ENCODE results near the gene MRPL49.
A peak's percentile ranks its signal among the peaks of the same experiment; 100 is the strongest.

Gene MRPL49

DNA sequence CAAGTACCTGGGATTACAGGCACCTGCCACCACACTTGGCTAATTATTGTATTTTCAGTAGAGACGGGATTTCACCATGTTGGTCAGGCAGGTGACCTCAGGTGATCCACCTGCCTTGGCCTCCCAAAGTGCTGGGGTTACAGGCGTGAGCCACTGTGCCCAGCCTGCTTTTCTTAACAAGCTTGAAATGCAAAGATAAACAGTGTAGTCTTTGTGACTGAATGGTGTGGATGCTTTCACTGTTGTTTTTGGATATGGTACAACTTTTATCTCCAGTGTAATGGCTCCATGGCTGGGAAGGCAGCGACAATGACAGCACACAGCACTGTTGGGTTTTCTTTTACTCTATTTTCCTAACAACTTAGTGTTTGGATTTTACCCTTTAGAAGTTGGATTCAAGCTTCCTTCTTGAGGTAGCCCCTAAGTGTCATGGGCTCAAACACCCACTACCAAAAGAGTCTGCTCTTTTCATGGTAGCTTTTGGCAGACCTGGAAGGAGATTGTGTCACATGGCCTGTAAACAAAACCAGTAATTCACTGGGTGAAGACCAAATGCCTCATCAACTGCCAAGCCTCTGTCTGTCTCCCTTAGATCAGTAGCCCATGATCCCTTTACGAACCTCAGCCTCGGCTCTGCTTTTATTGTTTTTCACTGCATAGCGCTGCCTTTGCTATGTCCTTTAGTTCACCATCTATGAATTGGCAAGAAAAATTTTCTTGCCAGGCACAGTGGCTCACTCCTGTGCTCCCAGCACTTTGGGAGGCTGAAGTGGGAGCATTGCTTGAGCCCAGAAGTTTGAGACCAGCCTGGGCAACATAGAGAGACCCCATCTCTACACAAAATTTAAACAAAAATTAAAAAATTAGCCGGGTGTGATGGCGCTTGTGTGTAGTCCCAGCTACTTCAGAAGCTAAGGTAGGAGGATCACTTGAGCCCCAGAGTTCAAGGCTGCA lies 19.7 kb upstream of the MRPL49 start:
- no peak for DNase-seq (ENCODE audit: low read depth)

GRCh38 chr11:65103476-65103875 lies 18.6 kb upstream of the MRPL49 start:
- no peak for DNase-seq (ENCODE audit: low read depth)

- DNase-seq (ENCODE audit: low read depth), result no peak
Observed at GRCh38 chr11:65104628-65105027, 17.5 kb upstream of the MRPL49 start.

- DNase-seq (ENCODE audit: low read depth), result no peak
Observed at GRCh38 chr11:65107078-65107477, 15.0 kb upstream of the MRPL49 start.

GRCh38 chr11:65107751-65108468 lies 14.2 kb upstream of the MRPL49 start:
- DNase-seq (ENCODE audit: low read depth), result no peak

DNA sequence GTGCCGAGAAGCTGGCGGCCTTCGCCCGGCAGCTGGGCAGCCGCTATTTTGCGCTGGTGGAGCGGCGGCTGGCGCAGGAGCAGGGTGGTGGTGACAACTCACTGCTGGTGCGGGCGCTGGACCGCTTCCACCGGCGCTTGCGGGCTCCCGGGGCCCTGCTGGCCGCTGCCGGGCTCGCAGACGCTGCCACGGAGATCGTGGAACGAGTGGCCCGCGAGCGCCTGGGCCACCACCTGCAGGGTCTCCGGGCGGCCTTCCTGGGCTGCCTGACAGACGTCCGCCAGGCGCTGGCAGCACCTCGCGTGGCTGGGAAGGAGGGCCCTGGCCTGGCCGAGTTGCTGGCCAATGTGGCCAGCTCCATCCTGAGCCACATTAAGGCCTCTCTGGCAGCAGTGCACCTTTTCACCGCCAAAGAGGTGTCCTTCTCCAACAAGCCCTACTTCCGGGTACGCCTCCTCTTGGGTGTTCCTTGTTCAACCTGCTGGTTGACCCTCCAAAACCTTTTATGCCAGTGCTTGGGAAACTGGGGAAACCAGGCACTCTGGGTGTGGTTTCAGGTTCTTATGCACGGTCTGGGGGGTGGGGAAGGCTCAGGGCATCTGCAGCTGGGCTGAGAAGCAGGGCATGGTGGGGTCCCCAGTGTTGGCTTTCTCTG lies 13.5 kb upstream of the MRPL49 start:
- DNase-seq (ENCODE audit: low read depth), result no peak

- DNase-seq (ENCODE audit: low read depth), result no peak
Observed at GRCh38 chr11:65109231-65110198, 12.6 kb upstream of the MRPL49 start.

DNA sequence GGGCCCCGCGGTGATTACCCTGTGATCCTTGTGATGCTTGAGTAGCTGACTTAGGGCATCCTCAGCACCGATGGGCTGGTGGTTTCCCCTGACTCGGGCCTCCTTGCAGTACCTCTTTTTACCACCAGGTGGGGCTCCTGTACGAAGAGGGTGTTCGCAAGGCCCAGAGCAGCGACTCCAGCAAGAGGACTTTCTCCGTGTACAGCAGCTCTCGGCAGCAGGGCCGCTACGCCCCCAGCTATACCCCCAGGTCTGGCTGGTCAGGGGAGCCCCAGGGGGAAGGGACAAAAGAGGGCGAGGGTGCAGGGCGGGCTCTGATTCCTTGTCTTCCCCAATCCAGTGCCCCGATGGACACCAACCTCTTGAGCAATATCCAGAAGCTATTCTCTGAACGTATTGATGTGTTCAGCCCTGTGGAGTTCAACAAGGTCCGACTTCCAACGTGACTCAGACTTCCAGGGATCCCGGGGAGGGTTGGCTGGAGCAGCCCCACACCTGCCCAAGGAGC lies 11.7 kb upstream of the MRPL49 start:
- peak; percentile 92 for DNase-seq (ENCODE audit: low read depth)

DNA sequence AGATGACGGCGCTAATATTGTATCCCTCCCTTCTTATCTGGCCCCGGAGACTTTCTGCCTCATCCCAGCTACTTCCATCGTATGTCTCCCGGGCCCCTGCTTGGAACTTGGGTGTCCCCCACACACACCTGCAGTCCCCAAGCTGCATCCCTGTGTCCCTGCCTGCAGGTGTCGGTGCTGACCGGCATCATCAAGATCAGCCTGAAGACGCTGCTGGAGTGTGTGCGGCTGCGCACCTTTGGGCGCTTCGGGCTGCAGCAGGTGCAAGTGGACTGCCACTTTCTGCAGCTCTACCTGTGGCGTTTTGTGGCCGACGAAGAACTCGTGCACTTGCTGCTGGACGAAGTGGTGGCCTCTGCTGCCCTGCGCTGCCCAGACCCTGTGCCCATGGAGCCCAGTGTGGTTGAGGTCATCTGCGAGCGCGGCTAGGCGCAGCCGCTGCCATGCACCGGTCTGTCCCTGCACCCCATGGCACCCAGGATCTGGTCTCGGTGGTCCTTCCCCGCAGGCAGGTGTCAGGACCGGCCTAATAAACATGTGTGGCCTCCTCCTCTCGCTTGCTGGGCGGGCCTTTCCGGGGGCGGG lies 10.9 kb upstream of the MRPL49 start:
- no peak for DNase-seq (ENCODE audit: low read depth)

GRCh38 chr11:65111744-65112545 lies 10.2 kb upstream of the MRPL49 start, which contains the start of gene TM7SF2:
TM7SF2 (plus strand) TSS chr11:65111872; CDS start chr11:65112016, 144 bp downstream.
- DNase-seq (ENCODE audit: low read depth), result peak; percentile 92

GRCh38 chr11:65112546-65113360 lies 9.4 kb upstream of the MRPL49 start:
- peak; percentile 74 for DNase-seq (ENCODE audit: low read depth)

GRCh38 chr11:65113361-65113756 lies 8.8 kb upstream of the MRPL49 start:
- DNase-seq (ENCODE audit: low read depth), result no peak

GRCh38 chr11:65113839-65114238 lies 8.3 kb upstream of the MRPL49 start:
- DNase-seq (ENCODE audit: low read depth), result no peak

GRCh38 chr11:65114538-65115171 lies 7.5 kb upstream of the MRPL49 start:
- DNase-seq (ENCODE audit: low read depth), result no peak

DNA sequence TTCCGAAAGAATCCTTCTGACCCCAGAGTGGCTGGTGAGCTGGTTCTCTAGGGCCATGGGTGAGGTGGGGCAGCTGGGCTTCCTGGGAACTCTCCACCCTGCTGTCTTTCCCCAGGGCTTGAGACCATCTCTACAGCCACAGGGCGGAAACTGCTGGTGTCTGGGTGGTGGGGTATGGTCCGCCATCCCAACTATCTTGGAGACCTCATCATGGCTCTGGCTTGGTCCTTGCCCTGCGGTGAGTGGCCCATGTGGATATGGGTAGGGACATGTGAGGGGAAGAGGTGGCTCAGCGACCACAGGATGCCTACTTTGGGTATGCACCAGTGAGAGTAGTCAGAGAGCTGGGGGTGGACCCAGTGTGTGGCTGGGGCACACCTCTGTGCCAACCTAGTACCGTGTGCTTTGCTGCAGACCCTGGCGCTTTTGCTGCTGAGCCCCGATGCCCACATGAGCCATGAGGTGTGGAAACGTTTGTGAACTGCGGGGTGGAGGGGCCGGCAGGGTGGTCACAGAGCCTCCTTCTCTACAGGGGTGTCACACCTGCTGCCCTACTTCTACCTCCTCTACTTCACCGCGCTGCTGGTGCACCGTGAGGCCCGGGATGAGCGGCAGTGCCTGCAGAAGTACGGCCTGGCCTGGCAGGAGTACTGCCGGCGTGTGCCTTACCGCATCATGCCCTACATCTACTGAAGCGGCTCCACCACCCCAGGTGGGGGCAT lies 6.6 kb upstream of the MRPL49 start:
- DNase-seq (ENCODE audit: low read depth), result no peak

- DNase-seq (ENCODE audit: low read depth), result peak; percentile 67
Observed at GRCh38 chr11:65116370-65117205, 5.5 kb upstream of the MRPL49 start.

All from activated T-cell treated with anti-CD3 and anti-CD28 coated beads for 48 hours (primary cell).